ELR (cell line): ENCODE data around the gene SLC27A1.
"Not testable (repeated sequence)": the region's sequence is repeated elsewhere in the genome, so short reads cannot be mapped to it uniquely, and the experiment has no call there.

Source experiments
- DNase-seq: peaks from one replicate; pipeline ENCODE4 v3.0.0-alpha.2; 2015; ENCODE audit warnings: low read depth

The SLC27A1 gene

DNA sequence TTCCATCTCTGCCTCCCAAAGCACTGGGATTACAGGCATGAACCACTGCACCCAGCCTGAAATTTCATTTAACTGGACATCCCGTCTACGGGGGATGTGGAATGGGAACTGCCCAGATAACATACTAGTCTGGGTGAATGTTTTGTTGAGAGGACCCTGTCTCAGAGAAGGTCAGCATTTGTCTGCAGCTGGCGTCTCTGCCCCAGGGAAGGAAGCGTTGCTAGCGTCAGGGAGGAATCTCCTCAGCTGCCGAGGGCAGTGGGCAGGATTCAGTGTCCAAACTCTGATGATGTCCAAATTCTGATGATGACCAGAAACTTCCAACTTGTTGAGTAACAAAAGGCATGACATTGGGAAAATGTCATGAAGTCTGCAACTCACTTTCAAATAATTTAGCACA is 12.7 kb upstream of the SLC27A1 start:
- DNase-seq = no peak

DNA sequence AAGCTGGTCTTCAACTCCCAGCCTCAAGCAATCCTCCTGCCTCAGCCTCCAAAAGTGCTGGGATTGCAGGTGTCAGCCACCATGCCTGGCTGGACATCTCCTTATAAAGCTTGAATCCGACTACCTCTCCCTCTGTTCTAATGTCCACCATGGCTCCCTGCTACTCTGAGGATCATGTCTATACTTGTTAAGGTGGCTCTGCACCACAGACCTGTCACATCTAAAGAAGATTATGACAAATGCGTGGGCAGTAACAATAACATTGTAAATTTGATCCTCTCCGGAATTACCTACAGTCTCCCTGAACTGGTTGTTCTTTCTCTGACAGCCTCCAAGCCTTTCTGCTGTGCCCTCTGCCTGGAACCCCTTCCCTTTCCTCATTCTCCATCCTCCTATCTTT is 11.4 kb upstream of the SLC27A1 start:
- DNase-seq = no peak

DNA sequence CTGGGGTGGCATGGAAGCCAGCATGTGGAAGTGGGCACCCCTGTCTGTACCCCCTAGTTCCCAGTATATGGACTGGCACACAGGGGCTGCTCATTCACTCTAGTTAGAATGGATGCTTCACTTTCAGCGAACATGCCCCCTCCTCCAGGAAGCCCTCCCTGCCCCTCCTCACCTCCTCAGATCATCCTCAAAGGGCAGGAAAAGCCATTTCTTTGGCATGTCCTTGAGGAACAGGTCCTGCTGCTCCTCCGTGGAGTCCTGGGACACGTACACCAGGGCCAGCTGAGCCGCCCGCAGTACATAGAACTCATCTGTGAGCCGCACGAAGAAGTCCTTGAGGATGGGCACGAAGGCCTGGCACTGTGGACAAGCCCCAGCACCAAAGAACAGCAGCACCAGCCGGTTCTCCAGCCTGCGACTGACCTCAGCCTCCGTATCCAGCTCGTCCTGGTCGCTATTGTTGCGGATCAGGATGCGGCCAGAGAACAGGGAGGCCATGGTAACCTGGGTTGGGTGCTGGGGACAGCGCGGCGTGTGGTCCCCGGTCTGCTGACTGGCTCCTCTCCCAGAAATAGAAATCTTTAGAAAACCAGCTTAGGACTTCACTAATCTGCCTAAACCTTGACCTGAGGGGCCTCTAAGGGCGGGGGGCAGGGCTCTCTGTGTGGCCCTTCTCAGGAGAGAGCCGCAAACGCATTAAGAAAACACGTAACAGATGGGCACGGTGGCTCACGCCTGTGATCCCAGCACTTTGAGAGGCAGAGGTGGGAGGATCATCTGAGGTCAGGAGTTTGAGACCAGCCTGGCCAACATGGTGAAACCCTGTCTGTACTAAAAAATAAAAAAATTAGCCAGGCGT is 9.7 kb upstream of the SLC27A1 start, which contains the start of gene NXNL1:
NXNL1 (minus strand) TSS at position 555 of the 859 bp plus-strand sequence; CDS start at position 498, 57 bp downstream.
- DNase-seq = no peak

DNA sequence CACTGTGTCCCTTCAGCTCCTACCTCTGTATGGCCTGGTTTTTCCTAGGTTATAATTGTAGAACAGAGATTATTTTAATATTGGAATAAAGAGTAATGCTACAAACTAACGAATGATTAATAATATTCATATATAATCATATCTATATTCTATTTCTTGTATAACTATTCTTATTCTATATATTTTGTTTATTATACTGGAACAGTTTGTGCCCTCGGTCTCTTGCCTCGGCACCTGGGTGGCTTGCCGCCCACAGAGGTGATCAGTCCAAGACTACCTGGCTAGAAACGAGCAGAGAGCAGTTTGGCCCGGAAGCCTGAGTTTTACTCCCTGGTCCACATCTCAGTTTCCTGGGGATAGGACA is 3.9 kb upstream of the SLC27A1 start:
- DNase-seq = no peak

DNA sequence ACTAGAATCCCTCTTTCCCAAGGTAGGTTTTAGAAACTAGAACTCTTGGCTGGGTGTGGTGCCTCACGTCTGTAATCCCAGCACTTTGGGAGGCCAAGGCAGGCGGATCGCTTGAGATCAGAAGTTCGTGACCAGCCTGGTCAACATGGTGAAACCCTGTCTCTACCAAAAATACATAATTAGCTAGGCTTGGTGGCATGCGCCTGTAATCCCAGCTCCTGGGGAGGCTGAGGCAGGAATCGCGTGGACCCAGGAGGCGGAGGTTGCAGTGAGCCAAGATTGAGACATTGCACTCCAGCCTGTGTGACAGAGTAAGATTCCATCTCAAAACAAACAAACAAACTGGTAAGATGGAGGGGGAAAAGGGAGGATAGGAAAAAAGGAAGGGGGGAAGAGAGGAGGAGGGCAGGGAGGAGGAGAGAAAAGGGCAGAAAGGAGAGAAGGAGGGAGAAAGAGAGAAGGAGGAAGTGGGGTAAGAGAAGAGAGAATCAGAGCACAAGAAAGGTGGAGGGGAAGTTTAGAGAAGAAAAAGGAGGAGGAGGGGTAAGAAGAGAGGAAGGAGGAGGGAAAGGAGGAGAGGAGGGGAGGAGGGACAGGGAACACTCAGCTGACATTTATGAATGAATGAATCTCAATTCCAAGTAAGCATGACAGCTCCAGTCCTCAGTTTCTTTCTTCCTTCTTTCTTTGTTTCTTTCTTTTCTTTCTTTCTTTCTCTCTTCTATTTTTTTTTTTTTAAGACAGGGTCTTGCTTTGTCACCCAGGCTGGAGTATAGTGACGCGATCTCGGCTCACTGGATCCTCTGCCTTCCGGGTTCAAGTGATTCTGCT is 2.6 kb upstream of the SLC27A1 start:
- DNase-seq = no peak

DNA sequence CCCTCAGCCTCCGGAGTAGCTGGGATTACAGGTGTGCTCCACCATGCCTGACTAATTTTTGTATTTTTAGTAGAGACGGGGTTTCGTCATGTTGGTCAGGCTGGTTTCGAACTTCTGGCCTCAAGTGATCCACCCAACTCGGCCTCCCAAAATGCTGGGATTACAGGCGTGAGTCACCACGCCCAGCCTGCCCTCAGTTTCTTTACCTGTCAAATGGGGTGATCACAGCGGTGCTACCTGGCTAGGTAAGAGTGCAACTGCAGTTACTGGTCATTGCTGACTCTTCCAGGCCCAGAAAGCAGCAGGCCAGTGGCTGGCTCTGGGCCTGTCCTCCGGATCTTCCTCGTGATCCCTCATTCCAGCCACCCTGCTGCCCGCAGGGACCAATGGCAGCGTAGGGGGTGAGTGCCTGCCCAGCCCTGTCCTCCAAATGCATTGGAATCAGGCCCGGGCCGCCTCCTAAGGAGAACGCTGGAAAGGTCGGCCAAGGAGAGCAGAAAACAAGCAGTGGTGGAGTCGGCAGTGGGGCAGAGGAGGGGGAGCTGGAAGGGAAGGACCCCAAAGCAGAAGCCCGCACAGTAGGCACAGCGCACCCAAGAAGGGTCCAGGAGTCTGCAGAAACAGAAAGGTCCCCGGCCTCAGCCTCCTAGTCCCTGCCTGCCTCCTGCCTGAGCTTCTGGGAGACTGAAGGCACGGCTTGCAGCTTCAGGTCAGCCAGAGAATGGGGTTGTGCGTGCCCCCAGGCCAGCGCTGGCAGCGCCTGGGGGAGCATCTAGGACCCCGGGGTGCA is 1.8 kb upstream of the SLC27A1 start:
- no peak for DNase-seq

DNA sequence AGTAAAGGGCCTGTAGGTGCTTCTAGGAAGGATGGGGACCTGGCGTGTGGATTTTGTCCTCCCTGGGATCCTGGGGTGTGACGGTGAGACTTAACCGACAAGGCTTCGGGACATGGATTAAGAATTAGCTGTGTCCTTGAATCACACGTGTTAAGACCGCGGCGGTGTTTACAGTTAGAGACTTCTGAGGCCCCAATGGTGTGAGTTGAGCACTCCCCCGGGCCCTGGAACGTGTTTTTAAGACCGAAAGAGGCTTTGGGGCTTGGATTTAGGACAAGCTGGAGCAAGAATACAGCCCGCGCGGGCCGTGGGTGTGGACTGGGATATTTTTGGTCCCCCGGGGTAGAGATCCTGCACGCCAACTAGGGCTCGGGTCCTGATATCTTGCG is 1.2 kb upstream of the SLC27A1 start:
- no peak for DNase-seq

DNA sequence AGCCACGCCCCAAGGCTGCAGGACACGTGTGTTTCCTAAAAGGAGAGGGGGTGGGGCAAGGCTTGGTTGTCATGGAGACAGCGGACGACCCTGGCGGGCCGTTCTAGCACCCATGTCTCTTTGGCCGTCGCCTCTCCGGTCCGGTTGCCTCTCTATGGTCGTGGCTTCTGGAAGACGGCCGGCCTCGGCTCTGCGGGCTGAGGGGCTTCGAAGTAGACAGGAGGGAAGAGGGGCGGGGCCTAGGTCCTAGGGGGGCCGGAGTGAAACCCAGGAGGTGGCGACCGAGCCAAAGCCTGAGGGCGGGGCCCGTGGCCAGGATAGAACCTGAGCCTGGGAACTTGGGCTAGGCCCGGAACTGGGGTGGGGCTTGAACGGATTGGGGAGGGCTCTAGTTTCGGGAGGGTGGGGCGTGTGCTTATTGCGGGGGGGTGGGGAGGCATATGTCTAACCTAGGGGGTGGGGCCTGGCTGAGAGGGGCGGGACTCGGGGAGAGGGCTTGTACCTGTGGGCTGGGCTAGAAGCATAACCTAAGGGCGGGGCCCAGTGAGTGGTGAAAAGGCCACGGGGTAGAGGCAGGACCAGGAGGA is 750 bp upstream of the SLC27A1 start:
- peak; percentile 97 for DNase-seq

DNA sequence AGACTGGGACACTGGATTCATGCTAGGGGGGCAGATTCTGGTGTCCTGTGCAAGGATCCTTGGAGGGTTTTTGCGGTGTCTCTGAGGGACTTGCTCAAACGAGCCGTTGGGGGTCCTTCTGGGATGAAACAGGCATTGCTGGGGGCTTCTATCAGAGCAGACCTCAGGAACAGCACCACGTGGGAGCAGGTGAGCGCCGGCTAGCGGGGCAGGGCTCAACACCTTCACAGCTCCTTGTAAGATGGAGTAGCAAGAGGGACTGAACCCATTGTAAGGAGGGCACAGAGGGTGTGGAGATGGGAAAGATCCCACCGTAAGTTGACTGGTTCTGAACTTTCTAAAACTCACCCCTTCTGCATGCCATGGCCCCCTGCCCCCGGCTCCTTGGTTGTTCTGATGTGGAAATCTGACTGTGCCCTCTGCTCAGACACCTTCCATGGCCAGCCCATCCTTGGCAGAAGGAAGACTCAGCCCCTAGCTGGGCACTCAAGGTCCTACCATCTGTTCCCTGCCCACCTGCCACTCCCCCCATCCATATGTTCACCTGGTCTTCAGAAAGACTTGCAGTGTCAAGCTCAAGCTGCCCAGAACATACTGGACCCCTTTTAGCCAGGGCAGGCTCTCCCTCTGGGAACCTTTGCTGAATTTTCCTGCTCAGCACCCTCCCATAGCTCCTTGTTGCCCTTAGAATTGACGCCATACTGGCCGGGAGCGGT is 1.2 kb downstream of the SLC27A1 start:
- DNase-seq = no peak

DNA sequence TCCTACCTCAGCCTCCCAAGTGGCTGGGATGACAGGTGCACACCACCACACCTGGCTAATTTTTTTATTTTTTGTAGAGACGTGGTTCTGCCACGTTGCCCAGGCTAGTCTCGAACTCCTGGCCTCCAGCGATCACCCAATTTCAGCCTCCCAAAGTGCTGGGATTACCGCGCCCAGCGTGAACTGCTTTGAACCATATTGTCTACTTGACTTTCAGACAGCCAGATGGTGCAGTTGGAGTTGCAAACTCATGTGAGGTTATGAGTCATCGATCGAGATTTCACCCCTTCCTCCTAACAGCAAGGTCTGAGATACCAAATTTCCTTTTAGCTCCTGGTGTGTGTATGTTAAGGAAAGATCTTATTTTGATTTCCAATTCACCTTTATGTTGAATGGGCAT is 2.7 kb downstream of the SLC27A1 start:
- DNase-seq = peak; percentile 85

DNA sequence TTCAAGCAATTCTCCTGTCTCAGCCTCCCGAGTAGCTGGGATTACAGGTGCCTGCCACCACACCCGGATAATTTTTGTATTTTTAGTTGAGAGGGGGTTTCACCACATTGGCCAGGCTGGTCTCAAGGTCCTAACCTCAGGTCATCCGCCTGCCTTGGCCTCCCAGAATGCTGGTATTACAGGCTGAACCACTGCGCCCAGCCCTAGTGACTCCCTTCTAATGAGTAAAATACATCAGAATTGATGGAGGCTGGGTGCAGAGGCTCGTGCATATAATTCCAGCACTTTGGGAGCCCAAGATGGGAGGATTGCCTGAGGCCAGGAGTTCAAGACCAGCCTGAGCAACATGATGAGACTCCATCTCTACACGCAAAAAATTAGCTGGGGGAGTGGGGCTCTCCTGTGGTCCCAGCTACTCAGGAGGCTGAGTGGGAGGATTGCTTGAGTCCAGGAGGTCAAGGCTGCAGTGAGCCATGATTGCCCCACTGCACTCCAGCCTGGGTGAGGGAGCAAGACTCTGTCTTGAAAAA is 4.8 kb downstream of the SLC27A1 start:
- not testable (repeated sequence) for DNase-seq

DNA sequence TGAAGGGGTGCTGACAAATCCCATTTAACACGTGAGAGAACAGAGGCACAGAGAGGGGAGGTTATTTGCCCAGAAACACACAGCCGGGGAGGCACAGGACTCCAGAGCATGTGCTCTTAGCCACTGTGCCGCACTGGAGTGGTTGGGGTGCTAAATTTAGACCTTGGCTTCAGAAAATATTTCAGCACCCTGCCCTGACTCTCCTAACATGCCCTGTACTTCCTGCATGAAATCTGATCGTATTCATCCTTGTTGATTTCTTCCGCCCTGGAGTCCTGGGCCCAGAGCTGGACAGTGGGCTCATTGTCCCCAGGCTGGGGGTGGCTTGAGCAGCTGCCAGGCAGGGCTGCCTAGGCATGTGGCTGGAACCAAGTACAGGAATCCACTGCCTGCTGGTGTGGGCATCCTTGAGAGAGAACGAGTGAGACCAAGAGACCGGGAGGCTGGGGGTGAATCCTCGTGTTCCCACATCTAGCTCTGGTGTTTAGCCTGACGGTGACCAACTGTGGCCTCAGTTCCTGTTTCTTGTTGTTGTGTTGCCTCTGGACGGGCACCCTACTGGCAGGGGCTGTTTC is 5.3 kb downstream of the SLC27A1 start:
- peak; percentile 26 for DNase-seq

DNA sequence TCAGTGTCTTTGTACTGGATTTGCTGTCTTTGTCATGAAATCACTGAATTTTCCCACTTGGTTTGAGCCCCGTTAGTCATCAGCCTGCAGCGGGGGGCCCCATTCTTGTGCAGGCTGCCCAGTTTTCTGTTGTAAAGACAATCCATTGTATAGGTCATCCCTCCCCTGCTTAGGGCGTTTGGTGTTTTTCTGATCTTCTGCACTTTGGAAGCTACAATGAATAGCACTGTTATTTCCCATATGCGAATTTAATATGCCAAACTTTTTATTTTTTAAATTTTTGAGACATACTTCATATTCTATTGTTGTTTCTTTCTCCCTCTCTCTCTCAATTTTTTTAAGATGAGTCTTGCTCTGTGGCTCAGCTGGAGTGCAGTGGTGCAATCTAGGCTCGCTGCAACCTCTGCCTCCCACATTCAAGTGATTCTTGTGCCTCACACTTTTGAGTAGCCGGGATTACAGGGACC is 9.0 kb downstream of the SLC27A1 start:
- peak; percentile 77 for DNase-seq

DNA sequence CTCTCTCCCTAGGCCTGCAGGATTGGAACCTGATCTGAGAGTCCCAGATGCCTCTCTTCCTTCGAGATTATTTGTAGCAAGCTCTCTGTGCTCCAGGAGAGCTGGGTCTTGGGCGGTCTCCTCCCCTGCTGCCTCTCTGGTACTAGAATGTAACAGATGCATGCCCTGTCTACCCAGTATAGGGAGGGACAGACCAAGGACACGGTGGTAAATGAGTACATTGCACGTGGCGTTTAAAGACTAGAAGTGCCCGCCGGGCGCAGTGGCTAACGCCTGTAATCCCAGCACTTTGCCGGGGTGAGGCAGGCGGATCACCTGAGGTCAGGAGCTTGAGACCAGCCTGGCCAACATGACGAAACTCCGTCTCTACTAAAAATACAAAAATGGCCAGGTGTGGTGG is 11.7 kb downstream of the SLC27A1 start:
- no peak for DNase-seq

DNA sequence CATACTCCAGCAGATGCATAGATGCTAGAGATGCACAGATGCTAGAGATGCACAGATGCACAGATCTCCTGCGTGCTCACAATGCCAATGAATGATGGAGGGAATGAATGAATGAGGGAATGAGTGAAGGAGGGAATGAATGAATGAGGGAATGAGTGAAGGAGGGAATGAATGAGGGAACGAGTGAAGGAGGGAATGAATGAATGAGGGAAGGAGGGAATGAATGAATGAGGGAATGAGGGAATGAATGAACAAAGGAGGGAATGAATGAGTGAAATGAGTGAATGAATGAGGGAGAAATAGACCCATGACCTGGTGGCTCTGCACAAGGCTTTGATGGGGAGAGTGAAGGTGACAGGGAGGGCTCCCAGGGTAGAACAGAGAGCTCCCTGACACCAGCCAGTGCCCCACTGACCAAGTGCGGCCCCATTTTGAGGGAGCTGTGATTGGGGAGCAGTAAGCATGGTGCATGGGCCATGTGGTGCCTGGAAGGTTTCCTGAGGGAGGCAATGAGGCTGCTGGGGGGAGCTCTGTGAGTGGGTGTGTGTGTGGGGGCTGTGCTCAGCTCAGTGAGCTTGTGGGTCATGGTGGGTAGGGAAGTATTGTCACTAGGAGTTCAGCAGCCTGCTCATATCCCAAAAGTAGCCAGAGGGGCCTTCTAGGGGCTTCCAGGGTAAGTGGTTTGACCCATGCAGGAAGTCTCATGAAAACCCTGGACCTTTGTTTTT is 12.7 kb downstream of the SLC27A1 start:
- no peak for DNase-seq

DNA sequence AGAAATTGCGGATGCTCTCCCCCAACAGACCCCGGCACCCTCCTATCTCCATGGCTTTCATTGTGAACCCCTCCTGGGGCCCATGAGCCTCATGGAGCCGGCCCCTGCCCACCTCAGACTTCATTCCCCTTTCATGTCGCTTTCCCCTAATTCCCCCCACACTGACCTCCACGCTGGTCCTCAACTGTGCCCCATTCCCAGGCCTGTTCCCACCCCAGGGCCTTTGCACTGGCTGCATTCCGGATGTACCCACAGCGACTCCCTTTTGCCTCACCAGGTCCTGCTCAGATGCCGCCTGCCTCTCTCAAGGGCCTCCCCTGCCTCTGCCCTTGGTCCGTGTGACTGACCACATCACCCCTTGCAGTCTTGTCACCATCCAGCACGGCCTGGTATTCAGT is 13.3 kb downstream of the SLC27A1 start:
- no peak for DNase-seq

DNA sequence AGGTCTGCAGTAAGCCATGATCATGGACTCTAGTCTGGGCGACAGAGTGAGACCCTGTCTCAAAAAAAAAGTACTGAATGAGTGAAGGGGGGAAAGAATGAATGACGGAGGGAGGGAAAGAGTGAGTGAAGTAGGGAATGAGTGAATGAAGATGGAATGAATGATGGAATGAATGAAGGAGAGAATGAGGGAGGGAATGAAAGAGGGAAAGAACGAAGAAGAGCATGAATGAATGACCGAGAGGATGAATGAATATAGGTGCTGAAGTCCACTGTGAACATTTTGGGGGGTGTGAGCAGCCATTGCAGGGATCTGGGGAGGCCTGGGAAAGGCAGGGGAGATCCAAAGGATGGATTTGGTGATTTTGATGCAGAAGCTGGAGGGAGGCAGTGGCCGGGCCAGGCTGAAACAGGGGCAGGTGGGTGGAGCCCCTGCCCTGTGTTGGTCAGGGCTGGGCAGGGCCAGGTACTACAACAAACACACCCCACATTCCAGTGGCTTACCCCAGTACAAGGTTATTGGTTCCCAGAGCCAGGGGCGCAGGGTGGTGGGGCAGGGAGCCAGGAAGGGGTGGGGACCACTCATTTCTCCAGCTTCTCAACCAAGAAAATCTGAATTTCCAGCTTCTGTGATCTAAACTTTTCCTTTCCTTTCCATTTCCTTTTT is 14.3 kb downstream of the SLC27A1 start:
- DNase-seq = no peak

DNA sequence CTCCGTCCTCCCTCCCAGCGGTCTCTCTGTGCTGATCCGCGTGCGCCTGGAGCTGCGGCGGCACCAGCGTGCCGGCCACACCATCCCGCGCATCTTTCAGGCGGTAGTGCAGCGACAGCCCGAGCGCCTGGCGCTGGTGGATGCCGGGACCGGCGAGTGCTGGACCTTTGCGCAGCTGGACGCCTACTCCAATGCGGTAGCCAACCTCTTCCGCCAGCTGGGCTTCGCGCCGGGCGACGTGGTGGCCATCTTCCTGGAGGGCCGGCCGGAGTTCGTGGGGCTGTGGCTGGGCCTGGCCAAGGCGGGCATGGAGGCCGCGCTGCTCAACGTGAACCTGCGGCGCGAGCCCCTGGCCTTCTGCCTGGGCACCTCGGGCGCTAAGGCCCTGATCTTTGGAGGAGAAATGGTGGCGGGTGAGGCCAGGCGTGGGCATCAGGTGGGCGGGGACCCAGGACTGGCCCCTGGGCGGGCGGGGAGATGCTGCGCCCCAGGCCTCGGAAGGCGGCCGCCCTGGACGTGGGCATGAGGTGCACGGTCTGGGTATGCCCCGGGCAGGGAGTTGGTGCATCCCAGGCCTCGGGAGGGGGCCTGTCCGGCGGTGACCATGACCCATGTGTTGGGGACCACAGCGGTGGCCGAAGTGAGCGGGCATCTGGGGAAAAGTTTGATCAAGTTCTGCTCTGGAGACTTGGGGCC is 16.4 kb downstream of the SLC27A1 start:
- no peak for DNase-seq
